Measurements from ENCODE around the gene LRIT2.

DNA sequence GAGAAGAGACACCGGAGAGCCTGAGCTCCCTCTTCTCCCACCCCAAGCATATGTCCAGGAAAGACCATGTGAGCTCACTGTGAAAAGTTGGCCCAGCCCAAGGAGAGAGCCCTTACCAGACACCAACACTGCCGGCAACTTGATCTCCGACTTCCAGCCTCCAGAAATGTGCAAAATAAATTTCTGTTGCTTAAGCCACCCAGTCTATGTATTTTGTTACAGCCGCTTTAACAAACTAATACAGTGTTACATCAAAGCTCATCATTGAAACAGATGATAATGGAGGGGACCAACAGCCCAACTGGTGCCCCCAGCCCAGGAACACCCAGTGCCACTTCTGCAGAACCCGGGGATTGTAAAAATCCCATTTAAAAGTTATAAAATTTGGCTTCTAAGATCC, 38.4 kb upstream of the LRIT2 start:
- TF ChIP-seq RBM25 (IDR thresholded peaks at IDR 0.05; ENCODE audit: low read depth, low read length, severe bottlenecking) (no peak), POLR2AphosphoS5 (IDR thresholded peaks at IDR 0.05; ENCODE audit: control insufficient read depth, insufficient read depth, low read depth, low read length) (no peak), ZNF830 (CRISPR knock-in tag; IDR thresholded peaks at IDR 0.05) (no peak), SIN3A (IDR thresholded peaks at IDR 0.05; ENCODE audit: borderline replicate concordance in 2 of 2, control insufficient read depth in 1 of 2, low read depth in 2 of 2, low read length in 2 of 2) (no peak)
- TF ChIP-seq, protein P1, sequence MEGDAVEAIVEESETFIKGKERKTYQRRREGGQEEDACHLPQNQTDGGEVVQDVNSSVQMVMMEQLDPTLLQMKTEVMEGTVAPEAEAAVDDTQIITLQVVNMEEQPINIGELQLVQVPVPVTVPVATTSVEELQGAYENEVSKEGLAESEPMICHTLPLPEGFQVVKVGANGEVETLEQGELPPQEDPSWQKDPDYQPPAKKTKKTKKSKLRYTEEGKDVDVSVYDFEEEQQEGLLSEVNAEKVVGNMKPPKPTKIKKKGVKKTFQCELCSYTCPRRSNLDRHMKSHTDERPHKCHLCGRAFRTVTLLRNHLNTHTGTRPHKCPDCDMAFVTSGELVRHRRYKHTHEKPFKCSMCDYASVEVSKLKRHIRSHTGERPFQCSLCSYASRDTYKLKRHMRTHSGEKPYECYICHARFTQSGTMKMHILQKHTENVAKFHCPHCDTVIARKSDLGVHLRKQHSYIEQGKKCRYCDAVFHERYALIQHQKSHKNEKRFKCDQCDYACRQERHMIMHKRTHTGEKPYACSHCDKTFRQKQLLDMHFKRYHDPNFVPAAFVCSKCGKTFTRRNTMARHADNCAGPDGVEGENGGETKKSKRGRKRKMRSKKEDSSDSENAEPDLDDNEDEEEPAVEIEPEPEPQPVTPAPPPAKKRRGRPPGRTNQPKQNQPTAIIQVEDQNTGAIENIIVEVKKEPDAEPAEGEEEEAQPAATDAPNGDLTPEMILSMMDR (IDR thresholded peaks at IDR 0.05 in 2 of 3, conservative IDR thresholded peaks at IDR 0.05 in 1 of 3; ENCODE audit: insufficient read depth in 2 of 3, low read depth in 1 of 3, low read length in 3 of 3), result no peak

All from K562 (cell line).